ENCODE results near the gene HESX1.

HESX1 gene

GRCh38 chr3:57157545-57157944 lies 42.2 kb downstream of the HESX1 start:
- H3K4me1 ChIP-seq (ENCODE audit: low read length) = peaks cover 15% of the 10 kb centered on the region
- no peaks in the 10 kb centered on the region for H3K27me3 ChIP-seq (replicated peaks; ENCODE audit: insufficient read depth, low read length)

DNA sequence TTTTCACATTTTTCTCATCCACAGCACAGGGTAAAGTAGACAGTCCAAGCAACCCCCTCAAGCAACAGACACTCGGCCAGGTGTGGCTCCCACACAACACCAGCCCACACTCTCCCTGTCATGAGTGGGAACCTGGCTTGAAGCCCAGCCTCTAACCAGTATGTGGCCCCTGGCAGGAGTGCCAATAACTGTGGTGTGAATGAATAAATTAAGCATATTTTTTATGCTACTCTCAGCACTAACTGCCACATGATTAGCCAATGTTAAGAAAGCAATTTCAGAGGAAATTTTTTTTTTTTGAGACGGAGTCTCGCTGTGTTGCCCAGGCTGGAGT lies 44.5 kb downstream of the HESX1 start:
- Histone ChIP-seq H3K79me2 (ENCODE audit: low read length) (no peaks in the 10 kb centered on the region), H3K9ac (ENCODE audit: low read length) (no peak overlapping the region), H3F3A (ENCODE audit: insufficient read depth, low read length) (no peaks in the 10 kb centered on the region), H3K36me3 (replicated peaks; ENCODE audit: insufficient read depth, low read length) (no peaks in the 10 kb centered on the region), H3K27me3 (replicated peaks; ENCODE audit: insufficient read depth, low read length) (no peaks in the 10 kb centered on the region), H3K9me3 (replicated peaks; ENCODE audit: insufficient read depth, low read length) (no peaks in the 10 kb centered on the region), H3K4me1 (ENCODE audit: low read length) (peaks cover 15% of the 10 kb centered on the region), H3K9me2 (replicated peaks; ENCODE audit: insufficient read depth, low read length) (no peaks in the 10 kb centered on the region), H4K20me1 (ENCODE audit: insufficient read depth, low read length) (no peaks in the 10 kb centered on the region), H3K27ac (ENCODE audit: low read length) (no peak overlapping the region), H3K4me3 (ENCODE audit: low read length) (no peak overlapping the region), H2AFZ (ENCODE audit: low read length) (no peak overlapping the region), H3K4me2 (ENCODE audit: low read depth, low read length) (no peak overlapping the region)
- TF ChIP-seq EZH2phosphoT487 (IDR thresholded peaks at IDR 0.05; ENCODE audit: low read length) = no peak
- TF ChIP-seq EZH2 (optimal IDR thresholded peaks at IDR 0.05; ENCODE audit: low read depth, low read length) = no peak
- TF ChIP-seq, protein P1, sequence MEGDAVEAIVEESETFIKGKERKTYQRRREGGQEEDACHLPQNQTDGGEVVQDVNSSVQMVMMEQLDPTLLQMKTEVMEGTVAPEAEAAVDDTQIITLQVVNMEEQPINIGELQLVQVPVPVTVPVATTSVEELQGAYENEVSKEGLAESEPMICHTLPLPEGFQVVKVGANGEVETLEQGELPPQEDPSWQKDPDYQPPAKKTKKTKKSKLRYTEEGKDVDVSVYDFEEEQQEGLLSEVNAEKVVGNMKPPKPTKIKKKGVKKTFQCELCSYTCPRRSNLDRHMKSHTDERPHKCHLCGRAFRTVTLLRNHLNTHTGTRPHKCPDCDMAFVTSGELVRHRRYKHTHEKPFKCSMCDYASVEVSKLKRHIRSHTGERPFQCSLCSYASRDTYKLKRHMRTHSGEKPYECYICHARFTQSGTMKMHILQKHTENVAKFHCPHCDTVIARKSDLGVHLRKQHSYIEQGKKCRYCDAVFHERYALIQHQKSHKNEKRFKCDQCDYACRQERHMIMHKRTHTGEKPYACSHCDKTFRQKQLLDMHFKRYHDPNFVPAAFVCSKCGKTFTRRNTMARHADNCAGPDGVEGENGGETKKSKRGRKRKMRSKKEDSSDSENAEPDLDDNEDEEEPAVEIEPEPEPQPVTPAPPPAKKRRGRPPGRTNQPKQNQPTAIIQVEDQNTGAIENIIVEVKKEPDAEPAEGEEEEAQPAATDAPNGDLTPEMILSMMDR (IDR thresholded peaks at IDR 0.05; ENCODE audit: low read length) = no peak
- no peak for DNase-seq

More at GRCh38 chr3:57157545-57157944, 42.2 kb downstream of the HESX1 start:
- Histone ChIP-seq H3K36me3 (replicated peaks; ENCODE audit: insufficient read depth, low read length) (no peaks in the 10 kb centered on the region), H3K9ac (ENCODE audit: low read length) (no peak overlapping the region), H2AFZ (ENCODE audit: low read length) (no peak overlapping the region), H3F3A (ENCODE audit: insufficient read depth, low read length) (no peaks in the 10 kb centered on the region), H4K20me1 (ENCODE audit: insufficient read depth, low read length) (no peaks in the 10 kb centered on the region), H3K27ac (ENCODE audit: low read length) (no peak overlapping the region), H3K4me2 (ENCODE audit: low read depth, low read length) (no peak overlapping the region), H3K9me2 (replicated peaks; ENCODE audit: insufficient read depth, low read length) (no peaks in the 10 kb centered on the region), H3K9me3 (replicated peaks; ENCODE audit: insufficient read depth, low read length) (no peaks in the 10 kb centered on the region), H3K4me3 (ENCODE audit: low read length) (no peak overlapping the region), H3K79me2 (ENCODE audit: low read length) (no peaks in the 10 kb centered on the region)
- DNase-seq = no peak
- TF ChIP-seq EZH2 (optimal IDR thresholded peaks at IDR 0.05; ENCODE audit: low read depth, low read length) = no peak
- no peak for TF ChIP-seq EZH2phosphoT487 (IDR thresholded peaks at IDR 0.05; ENCODE audit: low read length)
- TF ChIP-seq, protein P1 (IDR thresholded peaks at IDR 0.05; ENCODE audit: low read length) = no peak

DNA sequence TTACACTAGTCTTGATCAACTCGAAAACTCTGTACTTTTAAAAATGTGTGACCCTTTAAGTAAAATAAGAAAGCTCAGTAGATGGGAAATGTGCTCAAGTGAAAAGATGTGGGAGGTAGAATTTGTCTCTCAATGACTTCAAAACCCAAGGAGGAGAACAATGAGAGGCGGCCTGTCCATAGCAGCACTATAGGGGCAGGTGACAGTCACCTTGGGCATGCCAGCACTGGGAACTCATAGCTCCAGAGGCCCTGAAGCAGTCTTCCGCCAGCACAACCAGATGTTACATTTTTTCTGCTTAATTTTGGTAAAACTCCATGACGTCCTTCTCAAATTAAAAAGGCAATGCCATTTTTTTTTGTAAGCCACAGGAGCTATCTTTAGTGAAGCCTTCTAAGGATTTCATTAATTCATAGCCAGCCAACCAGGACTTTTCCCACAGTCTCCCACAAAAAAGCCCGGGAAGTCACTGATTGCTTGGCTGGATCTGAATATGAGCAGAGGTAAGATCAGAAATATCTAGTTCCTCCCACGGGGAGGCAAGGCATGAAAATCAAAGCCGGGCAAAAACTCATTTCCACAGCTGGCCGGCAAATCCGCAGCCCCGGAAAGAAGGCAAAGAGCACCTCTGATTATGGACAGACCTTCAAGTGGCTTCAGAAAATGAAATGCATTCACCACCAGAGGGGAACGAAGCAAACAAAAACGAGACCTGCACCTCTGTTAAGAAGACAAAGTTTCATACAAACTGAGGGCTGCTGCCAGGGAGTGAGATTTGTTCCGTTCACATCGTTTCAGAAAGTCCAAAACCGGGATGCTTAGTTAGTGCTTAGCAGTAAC lies 45.1 kb downstream of the HESX1 start:
- Histone ChIP-seq H3K9ac (ENCODE audit: low read length) (no peak overlapping the region), H3K9me2 (replicated peaks; ENCODE audit: insufficient read depth, low read length) (no peaks in the 10 kb centered on the region), H4K20me1 (ENCODE audit: insufficient read depth, low read length) (no peaks in the 10 kb centered on the region), H3F3A (ENCODE audit: insufficient read depth, low read length) (no peaks in the 10 kb centered on the region), H3K4me3 (ENCODE audit: low read length) (no peak overlapping the region), H3K4me2 (ENCODE audit: low read depth, low read length) (no peak overlapping the region), H3K27me3 (replicated peaks; ENCODE audit: insufficient read depth, low read length) (no peaks in the 10 kb centered on the region), H3K27ac (ENCODE audit: low read length) (no peak overlapping the region), H3K36me3 (replicated peaks; ENCODE audit: insufficient read depth, low read length) (no peaks in the 10 kb centered on the region), H3K4me1 (ENCODE audit: low read length) (peaks cover 14% of the 10 kb centered on the region), H3K79me2 (ENCODE audit: low read length) (no peaks in the 10 kb centered on the region), H3K9me3 (replicated peaks; ENCODE audit: insufficient read depth, low read length) (no peaks in the 10 kb centered on the region), H2AFZ (ENCODE audit: low read length) (no peak overlapping the region)
- TF ChIP-seq EZH2phosphoT487 (IDR thresholded peaks at IDR 0.05; ENCODE audit: low read length) = no peak
- TF ChIP-seq, protein P1 (IDR thresholded peaks at IDR 0.05; ENCODE audit: low read length) = no peak
- TF ChIP-seq EZH2 (optimal IDR thresholded peaks at IDR 0.05; ENCODE audit: low read depth, low read length) = no peak
- DNase-seq = no peak

Data from MM.1S (cell line).